NB4 (cell line): ENCODE data around the gene CDKN2B-AS1.

Source experiments
- DNase-seq: peaks from one replicate; pipeline ENCODE4 v3.0.0; 2010; ENCODE audit warnings: low read depth
- H3K4me3 ChIP-seq: one replicate; pipeline ENCODE4 v1.5.1; 2011; ENCODE audit warnings: mild to moderate bottlenecking, low read depth, low read length, moderate library complexity
- CTCF ChIP-seq: IDR thresholded peaks from one replicate; pipeline ENCODE4 v1.5.1; 2012; ENCODE audit warnings: low read depth, low read length
- MAX ChIP-seq: IDR thresholded peaks from 2 replicates; pipeline ENCODE4 v1.6.1; 2011; ENCODE audit warnings: low read depth, low read length
- MYC ChIP-seq: IDR thresholded peaks from 2 replicates; pipeline ENCODE4 v1.6.1; 2011; ENCODE audit warnings: low read depth, low read length
- POLR2A ChIP-seq: IDR thresholded peaks from 2 replicates; pipeline ENCODE4 v1.6.1; 2011; ENCODE audit warnings: mild to moderate bottlenecking; ENCODE audit not compliant: insufficient read length; ENCODE audit errors: extremely low read depth

The CDKN2B-AS1 gene

GRCh38 chr9:22129633-22130032, 135.0 kb downstream of the CDKN2B-AS1 start:
- no peak for DNase-seq
- no peak overlapping the region for H3K4me3 ChIP-seq
- no peak for TF ChIP-seq MAX
- no peak for TF ChIP-seq CTCF
- TF ChIP-seq MYC, result no peak
- TF ChIP-seq POLR2A, result no peak

- no peak for TF ChIP-seq CTCF
These were observed 137.2 kb downstream of the CDKN2B-AS1 start for GRCh38 chr9:22131817-22132216.

GRCh38 chr9:22134390-22134789, 139.8 kb downstream of the CDKN2B-AS1 start:
- TF ChIP-seq POLR2A, result no peak
- TF ChIP-seq MYC, result no peak
- TF ChIP-seq MAX, result no peak
- TF ChIP-seq CTCF, result no peak
- no peak overlapping the region for H3K4me3 ChIP-seq
- DNase-seq, result no peak

More at GRCh38 chr9:22131817-22132216, 137.2 kb downstream of the CDKN2B-AS1 start:
- H3K4me3 ChIP-seq, result no peak overlapping the region
- no peak for DNase-seq

- no peak overlapping the region for H3K4me3 ChIP-seq
- no peak for DNase-seq
- TF ChIP-seq POLR2A (no peak), MAX (no peak), MYC (no peak), CTCF (no peak)
These were observed 142.0 kb downstream of the CDKN2B-AS1 start for GRCh38 chr9:22136461-22137096.

GRCh38 chr9:22138956-22139660, 144.5 kb downstream of the CDKN2B-AS1 start:
- TF ChIP-seq MAX, result no peak
- TF ChIP-seq MYC, result no peak
- no peak for TF ChIP-seq CTCF
- no peak for TF ChIP-seq POLR2A
- no peak for DNase-seq
- H3K4me3 ChIP-seq, result no peak overlapping the region

- no peak for DNase-seq
- no peak overlapping the region for H3K4me3 ChIP-seq
- TF ChIP-seq MAX (no peak), POLR2A (no peak), CTCF (no peak), MYC (no peak)
These were observed 147.3 kb downstream of the CDKN2B-AS1 start for GRCh38 chr9:22141908-22142307.
